G401.6 (cell line): Measurements from ENCODE around the gene HEPACAM2.

Experiments used
- FAIRE-seq: peaks from 2 replicates; lab custom pipeline; 2012; peaks lifted over from hg19 to GRCh38; lab: Jason Lieb, UNC

Gene HEPACAM2

GRCh38 chr7:93202594-93203250 lies 23.5 kb downstream of the HEPACAM2 start:
- FAIRE-seq, result no peak

- no peak for FAIRE-seq
Observed at GRCh38 chr7:93198472-93198871, 27.8 kb downstream of the HEPACAM2 start.

- no peak for FAIRE-seq
Observed at GRCh38 chr7:93196336-93196735, 29.9 kb downstream of the HEPACAM2 start.

GRCh38 chr7:93194386-93194785 lies 31.9 kb downstream of the HEPACAM2 start:
- no peak for FAIRE-seq

- FAIRE-seq, result no peak
Observed at GRCh38 chr7:93188870-93189634, 37.2 kb downstream of the HEPACAM2 start.

- no peak for FAIRE-seq
Observed at GRCh38 chr7:93185303-93186027, 40.8 kb downstream of the HEPACAM2 start.

GRCh38 chr7:93179173-93179572 lies 47.1 kb downstream of the HEPACAM2 start:
- FAIRE-seq, result no peak

- no peak for FAIRE-seq
Observed at GRCh38 chr7:93178213-93178612, 48.1 kb downstream of the HEPACAM2 start.

GRCh38 chr7:93176992-93177580 lies 49.2 kb downstream of the HEPACAM2 start:
- no peak for FAIRE-seq

- no peak for FAIRE-seq
Observed at GRCh38 chr7:93175219-93175618, 51.0 kb downstream of the HEPACAM2 start.

- FAIRE-seq, result no peak
Observed at GRCh38 chr7:93172683-93173082, 53.6 kb downstream of the HEPACAM2 start.

GRCh38 chr7:93171606-93172226 lies 54.6 kb downstream of the HEPACAM2 start:
- no peak for FAIRE-seq

GRCh38 chr7:93165447-93165846 lies 60.8 kb downstream of the HEPACAM2 start:
- FAIRE-seq, result no peak

GRCh38 chr7:93164766-93165165 lies 61.5 kb downstream of the HEPACAM2 start:
- FAIRE-seq, result no peak

- FAIRE-seq, result no peak
Observed at GRCh38 chr7:93161181-93161762, 65.0 kb downstream of the HEPACAM2 start.

- no peak for FAIRE-seq
Observed at GRCh38 chr7:93160410-93160809, 65.9 kb downstream of the HEPACAM2 start.

- no peak for FAIRE-seq
Observed at GRCh38 chr7:93159490-93159889, 66.8 kb downstream of the HEPACAM2 start.

GRCh38 chr7:93156884-93157283 lies 69.4 kb downstream of the HEPACAM2 start:
- no peak for FAIRE-seq

GRCh38 chr7:93150200-93150835 lies 76.0 kb downstream of the HEPACAM2 start:
- FAIRE-seq, result no peak

GRCh38 chr7:93148727-93149126 lies 77.5 kb downstream of the HEPACAM2 start:
- no peak for FAIRE-seq

GRCh38 chr7:93148144-93148543 lies 78.1 kb downstream of the HEPACAM2 start, which contains the start of gene SAMD9L:
SAMD9L (minus strand) TSS chr7:93148385; CDS start chr7:93135971, 12,414 bp downstream.
- no peak for FAIRE-seq
